NCI-H2029 (cell line): ENCODE measurements around the gene ZNF536.

ENCODE experiments used
- DNase-seq: peaks from one replicate; lab custom pipeline; 2025; lab: John Stamatoyannopoulos, UW

ZNF536 gene

GRCh38 chr19:30529876-30530275 is 157.7 kb downstream of the ZNF536 start:
- no peak for DNase-seq

- no peak for DNase-seq
These were observed 158.6 kb downstream of the ZNF536 start for GRCh38 chr19:30530751-30531150.

- no peak for DNase-seq
These were observed 162.8 kb downstream of the ZNF536 start for GRCh38 chr19:30535011-30535410.

- DNase-seq: no peak
These were observed 164.8 kb downstream of the ZNF536 start for GRCh38 chr19:30536975-30537374.

GRCh38 chr19:30539315-30539714 is 167.1 kb downstream of the ZNF536 start:
- DNase-seq: no peak

- no peak for DNase-seq
These were observed 167.8 kb downstream of the ZNF536 start for GRCh38 chr19:30539981-30540380.

GRCh38 chr19:30540761-30541160 is 168.6 kb downstream of the ZNF536 start:
- DNase-seq: no peak

- no peak for DNase-seq
These were observed 169.4 kb downstream of the ZNF536 start for GRCh38 chr19:30541575-30541974.

- no peak for DNase-seq
These were observed 171.2 kb downstream of the ZNF536 start for GRCh38 chr19:30543243-30543945.

- no peak for DNase-seq
These were observed 173.6 kb downstream of the ZNF536 start for GRCh38 chr19:30545752-30546151.

- no peak for DNase-seq
These were observed 174.1 kb downstream of the ZNF536 start for GRCh38 chr19:30546332-30546731.

GRCh38 chr19:30547246-30547645 is 175.1 kb downstream of the ZNF536 start:
- no peak for DNase-seq

- no peak for DNase-seq
These were observed 177.0 kb downstream of the ZNF536 start for GRCh38 chr19:30549151-30549550.

- DNase-seq: no peak
These were observed 179.1 kb downstream of the ZNF536 start for GRCh38 chr19:30551271-30551670.

GRCh38 chr19:30552593-30552992 is 180.4 kb downstream of the ZNF536 start:
- DNase-seq: no peak

GRCh38 chr19:30555075-30555790 is 183.0 kb downstream of the ZNF536 start:
- no peak for DNase-seq

GRCh38 chr19:30555791-30556110 is 183.6 kb downstream of the ZNF536 start:
- DNase-seq: no peak

GRCh38 chr19:30556230-30556711 is 184.1 kb downstream of the ZNF536 start:
- peak; percentile 38 for DNase-seq

- no peak for DNase-seq
These were observed 185.0 kb downstream of the ZNF536 start for GRCh38 chr19:30557212-30557611.

GRCh38 chr19:30557927-30558557 is 185.9 kb downstream of the ZNF536 start:
- DNase-seq: no peak

GRCh38 chr19:30558793-30559192 is 186.6 kb downstream of the ZNF536 start:
- DNase-seq: no peak

- DNase-seq: no peak
These were observed 187.3 kb downstream of the ZNF536 start for GRCh38 chr19:30559446-30559845.

GRCh38 chr19:30562981-30563380 is 190.8 kb downstream of the ZNF536 start:
- no peak for DNase-seq
